ENCODE results near the gene ZNF280A.

- TF ChIP-seq CTCF (IDR thresholded peaks at IDR 0.05) (no peak), POLR2A (IDR thresholded peaks at IDR 0.05) (no peak)
Observed at GRCh38 chr22:22550789-22551434, 30.8 kb upstream of the ZNF280A start.
